Hepatocyte (in vitro differentiated cells): ENCODE results near the gene FAM222A. TPM values are rescaled to one million over a fixed set of nuclear protein-coding genes. Genes with fewer than 3 reads are reported as not detected.
A peak's percentile ranks its signal among the peaks of the same experiment; 100 is the strongest.

Experiments
- DNase-seq: peaks from one replicate; pipeline ENCODE4 v3.0.0-alpha.2; 2016; ENCODE audit warnings: low spot score
- H2AFZ ChIP-seq: fragments of 200-600 bp; sonication (generic); 2 replicates; pipeline ENCODE4 v1.6.0; 2016; ENCODE audit warnings: antibody characterized with exemption, mild to moderate bottlenecking
- H3K27ac ChIP-seq: fragments of 200-600 bp; sonication (generic); 2 replicates; pipeline ENCODE4 v1.5.1; 2016; ENCODE audit warnings: mild to moderate bottlenecking
- H3K27me3 ChIP-seq: fragments of 200-600 bp; sonication (generic); 2 replicates; pipeline ENCODE4 v1.6.1; 2016
- H3K36me3 ChIP-seq: fragments of 200-600 bp; sonication (generic); replicated peaks from 2 replicates; pipeline ENCODE4 v1.5.1; 2016; ENCODE audit warnings: low read depth; ENCODE audit not compliant: insufficient read depth
- H3K4me1 ChIP-seq: fragments of 200-600 bp; sonication (generic); 2 replicates; pipeline ENCODE4 v1.5.1; 2016; ENCODE audit warnings: mild to moderate bottlenecking, moderate library complexity; ENCODE audit not compliant: insufficient read depth
- H3K4me2 ChIP-seq: fragments of 200-600 bp; sonication (generic); 2 replicates; pipeline ENCODE4 v1.6.0; 2016
- H3K4me3 ChIP-seq: fragments of 200-600 bp; sonication (generic); 2 replicates; pipeline ENCODE4 v1.5.1; 2016; ENCODE audit warnings: mild to moderate bottlenecking
- H3K79me2 ChIP-seq: fragments of 200-600 bp; sonication (generic); 2 replicates; pipeline ENCODE4 v1.6.0; 2017; ENCODE audit warnings: mild to moderate bottlenecking
- H3K9me2 ChIP-seq: fragments of 200-600 bp; sonication (generic); replicated peaks from 2 replicates; pipeline ENCODE4 v1.6.0; 2017; ENCODE audit warnings: mild to moderate bottlenecking; ENCODE audit not compliant: insufficient read depth
- H3K9me3 ChIP-seq: fragments of 200-600 bp; sonication (generic); 2 replicates; pipeline ENCODE4 v1.5.1; 2016; ENCODE audit warnings: low read depth, mild to moderate bottlenecking
- H4K20me1 ChIP-seq: fragments of 200-600 bp; sonication (generic); 2 replicates; pipeline ENCODE4 v1.6.0; 2016; ENCODE audit warnings: mild to moderate bottlenecking; ENCODE audit not compliant: insufficient read depth, poor library complexity, severe bottlenecking
- EZH2 ChIP-seq: fragments of 200-600 bp; sonication (generic); IDR thresholded peaks from 2 replicates; pipeline ENCODE4 v1.6.1; 2016; ENCODE audit warnings: antibody characterized with exemption, mild to moderate bottlenecking, borderline replicate concordance
- EZH2phosphoT487 ChIP-seq: fragments of 200-600 bp; sonication (generic); IDR thresholded peaks from one replicate; pipeline ENCODE4 v1.6.1; 2018; ENCODE audit warnings: antibody characterized with exemption, mild to moderate bottlenecking, low read depth, moderate library complexity; ENCODE audit not compliant: unreplicated experiment, severe bottlenecking
- WGBS: methylation state at CpG from one replicate; pipeline ENCODE4 v1.1.6; 2016; ENCODE audit warnings: low lambda C conversion rate; ENCODE audit errors: missing lambda C conversion rate; 5-methylcytosine and 5-hydroxymethylcytosine counted together
- polyA plus RNA-seq: library from polyadenylated mRNA; unstranded; fragments of >200 nt; fragmentation: Nextera tagmentation; extraction: Ambion mirVana; gene quantifications from 2 replicates; pipeline ENCODE4 v1.2.1, GENCODE V29; 2016
- total RNA-seq: library from RNA; depleted of rRNA; stranded (reverse); fragments of >200 nt; gene quantifications from 2 replicates; pipeline ENCODE4 v1.2.3, GENCODE V29; 2014
- TF ChIP-seq, protein P1 (sequence below): fragments of 200-600 bp; sonication (generic); IDR thresholded peaks from 2 replicates; pipeline ENCODE4 v1.5.1; 2016; ENCODE audit warnings: antibody characterized with exemption, mild to moderate bottlenecking; ENCODE audit not compliant: poor library complexity

FAM222A gene
- total and polyA plus RNA-seq, 2 experiments from 2014 or later = 7.4 to 11.3 TPM

GRCh38 chr12:109768901-109769670 is 55.5 kb downstream of the FAM222A start:
- Histone ChIP-seq H3K4me3 (no peak overlapping the region), H2AFZ (no peak overlapping the region), H3K36me3 (no peaks in the 10 kb centered on the region), H3K9me2 (no peaks in the 10 kb centered on the region), H3K79me2 (no peaks in the 10 kb centered on the region), H3K27ac (no peak overlapping the region), H3K4me2 (no peak overlapping the region), H3K4me1 (peaks cover 3% of the 10 kb centered on the region), H3K27me3 (no peaks in the 10 kb centered on the region), H3K9me3 (no peaks in the 10 kb centered on the region), H4K20me1 (no peaks in the 10 kb centered on the region)
- no peak for DNase-seq
- TF ChIP-seq EZH2phosphoT487 (no peak), EZH2 (no peak)
- TF ChIP-seq, protein P1, sequence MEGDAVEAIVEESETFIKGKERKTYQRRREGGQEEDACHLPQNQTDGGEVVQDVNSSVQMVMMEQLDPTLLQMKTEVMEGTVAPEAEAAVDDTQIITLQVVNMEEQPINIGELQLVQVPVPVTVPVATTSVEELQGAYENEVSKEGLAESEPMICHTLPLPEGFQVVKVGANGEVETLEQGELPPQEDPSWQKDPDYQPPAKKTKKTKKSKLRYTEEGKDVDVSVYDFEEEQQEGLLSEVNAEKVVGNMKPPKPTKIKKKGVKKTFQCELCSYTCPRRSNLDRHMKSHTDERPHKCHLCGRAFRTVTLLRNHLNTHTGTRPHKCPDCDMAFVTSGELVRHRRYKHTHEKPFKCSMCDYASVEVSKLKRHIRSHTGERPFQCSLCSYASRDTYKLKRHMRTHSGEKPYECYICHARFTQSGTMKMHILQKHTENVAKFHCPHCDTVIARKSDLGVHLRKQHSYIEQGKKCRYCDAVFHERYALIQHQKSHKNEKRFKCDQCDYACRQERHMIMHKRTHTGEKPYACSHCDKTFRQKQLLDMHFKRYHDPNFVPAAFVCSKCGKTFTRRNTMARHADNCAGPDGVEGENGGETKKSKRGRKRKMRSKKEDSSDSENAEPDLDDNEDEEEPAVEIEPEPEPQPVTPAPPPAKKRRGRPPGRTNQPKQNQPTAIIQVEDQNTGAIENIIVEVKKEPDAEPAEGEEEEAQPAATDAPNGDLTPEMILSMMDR = no peak
- 98% methylated on average over 35 of the region's 38 CpGs for WGBS

DNA sequence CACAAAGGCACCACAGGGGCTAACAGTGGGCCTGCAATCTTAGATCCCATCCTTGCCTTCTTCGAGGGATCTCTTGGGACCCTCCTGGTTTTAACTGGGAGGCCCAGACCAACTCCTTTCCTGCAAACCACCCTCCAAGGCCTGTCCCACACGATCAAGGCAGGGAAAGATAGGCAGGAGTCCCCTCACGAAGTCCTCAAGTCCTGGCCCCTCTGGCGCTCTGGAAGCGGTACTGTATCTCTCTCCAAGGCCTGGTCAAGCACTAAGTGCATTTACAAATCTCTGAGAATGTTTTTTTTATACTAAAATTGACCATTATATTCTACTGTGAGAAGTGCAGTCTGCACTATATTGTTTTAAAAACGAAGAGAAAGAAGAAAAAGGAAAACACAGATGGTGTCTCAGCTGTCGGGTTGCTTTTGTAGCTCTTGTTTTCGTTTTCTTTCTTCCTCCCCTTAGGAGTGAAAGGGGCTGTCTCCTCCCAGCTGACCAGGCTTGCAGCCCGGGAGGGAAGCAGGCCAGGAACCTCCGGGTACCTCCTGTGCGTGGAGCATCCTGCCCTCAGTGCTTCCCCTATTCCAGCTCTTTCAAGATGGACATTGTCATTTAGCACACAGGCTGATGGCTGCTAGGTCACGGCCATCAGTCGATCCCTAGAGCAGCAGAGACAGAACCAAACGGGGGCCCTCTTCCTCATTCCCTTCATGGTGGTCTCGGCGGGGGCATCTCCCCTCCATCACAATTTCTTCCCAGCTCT is 56.7 kb downstream of the FAM222A start:
- no peaks in the 10 kb centered on the region for H3K36me3 ChIP-seq
- no peak for TF ChIP-seq EZH2phosphoT487
- TF ChIP-seq, protein P1 = no peak
- no peak for TF ChIP-seq EZH2
- no peak for DNase-seq

DNA sequence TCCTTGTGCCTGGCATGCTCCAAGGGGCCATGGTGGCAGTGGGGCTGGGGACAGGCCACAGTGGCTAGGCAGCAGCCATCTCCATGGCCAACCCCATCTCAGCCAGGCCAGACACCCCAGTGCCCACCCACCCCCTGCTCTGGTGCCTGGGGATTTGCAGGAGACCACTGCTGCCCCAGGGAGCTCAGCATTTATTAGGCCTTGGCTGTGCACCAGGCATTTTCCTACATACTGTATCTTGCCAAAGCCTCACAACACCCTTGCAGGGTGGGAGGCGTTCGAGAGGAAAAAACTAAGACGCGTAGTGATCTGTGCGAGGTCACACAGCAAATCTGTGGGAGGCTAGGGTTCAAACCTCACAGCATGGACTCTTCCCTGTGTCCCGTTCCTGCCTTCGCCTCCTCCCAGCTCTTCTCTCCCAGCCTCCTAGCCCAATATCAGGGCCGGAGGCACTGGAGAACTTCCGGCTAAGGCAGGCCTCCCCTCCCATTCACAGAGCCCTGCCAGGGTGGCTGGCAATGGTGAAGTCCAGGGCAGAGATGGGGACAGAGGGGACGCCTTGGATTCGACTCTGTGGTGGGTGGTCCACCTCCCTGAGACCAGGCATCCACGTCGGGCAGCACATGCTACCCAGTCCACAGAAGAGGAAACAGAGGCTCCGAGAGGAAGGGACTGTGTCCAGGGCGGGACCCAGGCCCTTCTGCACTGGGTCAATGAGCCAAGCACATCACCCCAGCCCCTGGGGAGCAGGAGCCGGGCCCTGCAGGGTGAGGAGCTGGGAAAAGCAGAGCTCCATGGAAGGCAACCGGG is 57.4 kb downstream of the FAM222A start:
- H3K27me3 ChIP-seq = no peaks in the 10 kb centered on the region
- no peak overlapping the region for H3K4me2 ChIP-seq
- DNase-seq = peak; percentile 1
- peaks cover 3% of the 10 kb centered on the region for H3K4me1 ChIP-seq
- no peaks in the 10 kb centered on the region for H3K9me3 ChIP-seq
- H3K4me3 ChIP-seq = no peak overlapping the region
- no peaks in the 10 kb centered on the region for H3K9me2 ChIP-seq
- H2AFZ ChIP-seq = no peak overlapping the region
- no peak overlapping the region for H3K27ac ChIP-seq
- no peaks in the 10 kb centered on the region for H4K20me1 ChIP-seq
- TF ChIP-seq EZH2 (no peak), EZH2phosphoT487 (no peak)
- TF ChIP-seq, protein P1 = no peak
- no peaks in the 10 kb centered on the region for H3K36me3 ChIP-seq
- WGBS = 92% methylated on average over 17 of the region's 17 CpGs
- no peaks in the 10 kb centered on the region for H3K79me2 ChIP-seq

More for the DNA sequence above, 56.7 kb downstream of the FAM222A start:
- H3K9me3 ChIP-seq = no peaks in the 10 kb centered on the region
- H3K27me3 ChIP-seq = no peaks in the 10 kb centered on the region
- no peak overlapping the region for H3K4me3 ChIP-seq
- no peaks in the 10 kb centered on the region for H3K79me2 ChIP-seq
- 87% methylated on average over 16 of the region's 16 CpGs for WGBS
- H4K20me1 ChIP-seq = no peaks in the 10 kb centered on the region
- peaks cover 3% of the 10 kb centered on the region for H3K4me1 ChIP-seq
- H3K9me2 ChIP-seq = no peaks in the 10 kb centered on the region
- H3K27ac ChIP-seq = no peak overlapping the region
- H3K4me2 ChIP-seq = no peak overlapping the region
- no peak overlapping the region for H2AFZ ChIP-seq
